IMR-90 (cell line): ENCODE measurements around the gene POLD4.

ENCODE experiments used
- BHLHE40 ChIP-seq: fragments of 150-350 bp; IDR thresholded peaks from 2 replicates; pipeline ENCODE4 v1.6.1; 2016; ENCODE audit warnings: mild to moderate bottlenecking, low read depth, low read length
- CTCF ChIP-seq: conservative IDR thresholded peaks from 2 replicates; pipeline ENCODE4 v1.5.1; 2012; ENCODE audit warnings: mild to moderate bottlenecking, low read depth, low read length, improper control_type of control experiment

GRCh38 chr11:67376063-67376820 is 22.9 kb upstream of the POLD4 start:
- no peak for TF ChIP-seq CTCF
- no peak for TF ChIP-seq BHLHE40
